GM23338 (cell line): ENCODE results near the gene LMBRD1. TPM values are rescaled to one million over a fixed set of nuclear protein-coding genes. Genes with fewer than 3 reads are reported as not detected.

Experiments used
- ATAC-seq: fragments of 200-7000 bp; cut with Tn5 transposase; 3 replicates; pipeline ENCODE4 v1.9.1; 2020
- DNase-seq: peaks from one replicate; pipeline ENCODE4 v3.0.0-alpha.2; 2015; ENCODE audit warnings: low spot score
- H2AFZ ChIP-seq: fragments of 200-600 bp; sonication (generic); 2 replicates; pipeline ENCODE4 v1.8.0; 2016; ENCODE audit warnings: antibody characterized with exemption, mild to moderate bottlenecking, moderate library complexity
- H3F3A ChIP-seq: fragments of 200-600 bp; sonication (generic); replicated peaks from 2 replicates; pipeline ENCODE4 v1.8.0; 2017; ENCODE audit warnings: antibody characterized with exemption, mixed run types, low read depth
- H3K27ac ChIP-seq: fragments of 200-600 bp; sonication (generic); 2 replicates; pipeline ENCODE4 v1.6.1; 2016; ENCODE audit warnings: low read depth
- H3K27me3 ChIP-seq: fragments of 200-600 bp; sonication (generic); 2 replicates; pipeline ENCODE4 v1.8.0; 2016; ENCODE audit warnings: mild to moderate bottlenecking, mixed run types, moderate library complexity; ENCODE audit not compliant: insufficient read depth
- H3K36me3 ChIP-seq: fragments of 200-600 bp; sonication (generic); 2 replicates; pipeline ENCODE4 v1.8.0; 2016; ENCODE audit warnings: mild to moderate bottlenecking; ENCODE audit not compliant: insufficient read depth
- H3K4me1 ChIP-seq: fragments of 200-600 bp; sonication (generic); 2 replicates; pipeline ENCODE4 v1.8.0; 2016; ENCODE audit warnings: mild to moderate bottlenecking, moderate library complexity; ENCODE audit not compliant: insufficient read depth
- H3K4me2 ChIP-seq: fragments of 200-600 bp; sonication (generic); 2 replicates; pipeline ENCODE4 v1.7.1; 2017; ENCODE audit warnings: mixed run types
- H3K4me3 ChIP-seq: fragments of 200-600 bp; sonication (generic); 2 replicates; pipeline ENCODE4 v1.6.1; 2016; ENCODE audit warnings: mixed run types
- H3K79me2 ChIP-seq: fragments of 200-600 bp; sonication (generic); replicated peaks from 2 replicates; pipeline ENCODE4 v1.8.0; 2017; ENCODE audit warnings: mild to moderate bottlenecking; ENCODE audit not compliant: insufficient read depth
- H3K9me2 ChIP-seq: fragments of 200-600 bp; sonication (generic); 2 replicates; pipeline ENCODE4 v1.8.0; 2017; ENCODE audit not compliant: insufficient read depth
- H4K20me1 ChIP-seq: fragments of 200-600 bp; sonication (generic); replicated peaks from 2 replicates; pipeline ENCODE4 v1.8.0; 2017; ENCODE audit warnings: mild to moderate bottlenecking; ENCODE audit not compliant: insufficient read depth
- H3K27ac Mint-ChIP-seq: 2 replicates; pipeline ENCODE4 v1.8.0; 2020; ENCODE audit warnings: inconsistent platforms, mild to moderate bottlenecking, moderate library complexity, mixed read lengths
- H3K27me3 Mint-ChIP-seq: 3 replicates; pipeline ENCODE4 v1.8.0; 2022; ENCODE audit warnings: low read depth, mild to moderate bottlenecking, moderate library complexity, mixed read lengths, inconsistent platforms; ENCODE audit not compliant: insufficient read depth, poor library complexity
- H3K36me3 Mint-ChIP-seq: 3 replicates; pipeline ENCODE4 v1.8.0; 2021; ENCODE audit warnings: low read depth, mild to moderate bottlenecking, inconsistent platforms, moderate library complexity, mixed read lengths
- H3K4me1 Mint-ChIP-seq: 3 replicates; pipeline ENCODE4 v1.8.0; 2020; ENCODE audit warnings: mild to moderate bottlenecking, inconsistent platforms, mixed read lengths
- H3K4me3 Mint-ChIP-seq: 3 replicates; pipeline ENCODE4 v1.8.0; 2021; ENCODE audit warnings: moderate library complexity, mild to moderate bottlenecking, inconsistent platforms, mixed read lengths
- H3K9me3 Mint-ChIP-seq: 3 replicates; pipeline ENCODE4 v1.8.0; 2020; ENCODE audit warnings: moderate library complexity, mild to moderate bottlenecking, inconsistent platforms, mixed read lengths
- CREB1 ChIP-seq: fragments of 250-450 bp; sonication (Bioruptor Pico); IDR thresholded peaks from 2 replicates; pipeline ENCODE4 v1.5.0; 2020; ENCODE audit warnings: low read depth, mild to moderate bottlenecking, moderate library complexity
- ETS1 ChIP-seq: IDR thresholded peaks from 2 replicates; pipeline ENCODE4 v1.6.1; 2016; ENCODE audit warnings: antibody characterized with exemption
- EZH2 ChIP-seq: fragments of 200-600 bp; sonication (generic); IDR thresholded peaks from one replicate; pipeline ENCODE4 v1.8.0; 2017; ENCODE audit warnings: antibody characterized with exemption, mild to moderate bottlenecking, low read depth; ENCODE audit not compliant: unreplicated experiment
- EZH2phosphoT487 ChIP-seq: fragments of 200-600 bp; sonication (generic); IDR thresholded peaks from one replicate; pipeline ENCODE4 v1.8.1; 2018; ENCODE audit warnings: antibody characterized with exemption; ENCODE audit not compliant: unreplicated experiment
- JUNB ChIP-seq: IDR thresholded peaks from one replicate; pipeline ENCODE4 v1.6.1; 2016; ENCODE audit warnings: antibody characterized with exemption; ENCODE audit not compliant: unreplicated experiment
- NANOG ChIP-seq: IDR thresholded peaks from 2 replicates; pipeline ENCODE4 v1.6.1; 2016; ENCODE audit warnings: antibody characterized with exemption, borderline replicate concordance
- POLR2AphosphoS5 ChIP-seq: IDR thresholded peaks from 2 replicates; pipeline ENCODE4 v1.6.1; 2016; ENCODE audit warnings: antibody characterized with exemption, low read depth
- STAT1 ChIP-seq: IDR thresholded peaks from one replicate; pipeline ENCODE4 v1.6.1; 2016; ENCODE audit warnings: antibody characterized with exemption; ENCODE audit not compliant: unreplicated experiment
- ZNF114 ChIP-seq: fragments of 250-450 bp; sonication (Bioruptor Pico); IDR thresholded peaks from 2 replicates; pipeline ENCODE4 v1.5.0; 2020; ENCODE audit warnings: mild to moderate bottlenecking, moderate library complexity
- ZNF331 ChIP-seq: fragments of 250-450 bp; sonication (Bioruptor Pico); IDR thresholded peaks from 2 replicates; pipeline ENCODE4 v1.5.0; 2020; ENCODE audit warnings: low read depth, mild to moderate bottlenecking, moderate library complexity
- ZNF462 ChIP-seq: fragments of 250-450 bp; sonication (Bioruptor Pico); IDR thresholded peaks from 2 replicates; pipeline ENCODE4 v1.5.0; 2020; ENCODE audit warnings: mild to moderate bottlenecking, moderate library complexity
- polyA plus RNA-seq: library from polyadenylated mRNA; unstranded; fragments of >200 nt; fragmentation: Nextera tagmentation; extraction: Ambion mirVana; gene quantifications from 2 replicates; pipeline ENCODE4 v1.2.1, GENCODE V29; 2016
- total RNA-seq: library from RNA; depleted of rRNA; stranded (reverse); fragments of >200 nt; shearing (Covaris generic); gene quantifications from 2 replicates; pipeline ENCODE4 v1.2.3, GENCODE V29; 2014

LMBRD1 gene
- total and polyA plus RNA-seq, 2 experiments from 2014 or later = 20.3 to 21.0 TPM

GRCh38 chr6:69735027-69735426 is 61.8 kb downstream of the LMBRD1 start:
- ATAC-seq (no peak), DNase-seq (no peak)
- Histone ChIP-seq H4K20me1 (no peaks in the 10 kb centered on the region), H3K79me2 (no peaks in the 10 kb centered on the region), H3K36me3 (0 out of 2 replicates have a peak, but pooled peaks cover 3% of the 10 kb centered on the region), H3K4me1 (no peaks in the 10 kb centered on the region), H3F3A (no peaks in the 10 kb centered on the region), H3K4me2 (no peak overlapping the region), H3K27me3 (no peaks in the 10 kb centered on the region), H2AFZ (no peak overlapping the region), H3K4me3 (no peak overlapping the region), H3K9me2 (no peaks in the 10 kb centered on the region), H3K27ac (no peak overlapping the region)
- no peaks in the 10 kb centered on the region; the same call in 2 of the 3 replicates for H3K36me3 Mint-ChIP-seq
- H3K27ac Mint-ChIP-seq = no peak overlapping the region
- H3K4me3 Mint-ChIP-seq = no peak overlapping the region
- no peaks in the 10 kb centered on the region for H3K27me3 Mint-ChIP-seq
- no peaks in the 10 kb centered on the region for H3K9me3 Mint-ChIP-seq
- no peaks in the 10 kb centered on the region for H3K4me1 Mint-ChIP-seq
- TF ChIP-seq ZNF331 (CRISPR knock-in tag) (no peak), EZH2phosphoT487 (no peak), NANOG (no peak), ZNF114 (no peak), POLR2AphosphoS5 (no peak), CREB1 (CRISPR knock-in tag) (no peak), EZH2 (no peak), STAT1 (no peak), JUNB (no peak), ETS1 (no peak), ZNF462 (CRISPR knock-in tag) (no peak)
